Left colon (tissue), 2 donors: ENCODE data around the gene MBOAT2. TPM values are rescaled to one million over a fixed set of nuclear protein-coding genes. Genes with fewer than 3 reads are reported as not detected.
A peak's percentile ranks its signal among the peaks of the same experiment; 100 is the strongest.

Experiments
- ATAC-seq: fragments of 200-7000 bp; cut with Tn5 transposase; one replicate; pipeline ENCODE4 v1.9.1; 2020; ENCODE audit warnings: mild to moderate bottlenecking, moderate library complexity
- DNase-seq, 2 donors: peaks; one replicate each; pipeline ENCODE4 v3.0.0-alpha.2; 2020
- intact Hi-C, 2 donors: fragments of 100-400 bp; cut with DNase I in 1 of 2; cut with micrococcal nuclease in 1 of 2; formaldehyde crosslinking; loops; one replicate each; pipeline versions ENCODE4 v1.11.2 to v1.14.0; 2022; cut with DNase I, micrococcal nuclease
- total RNA-seq, 2 donors: library from RNA; stranded (reverse); fragmentation: NEBNext Ultra II Directional; extraction: Animal tissue kit (Norgen Biotek cat#: 25700); gene quantifications; one replicate each; pipeline ENCODE4 v1.2.1, GENCODE V29; 2021
- donor health status: DM: no; HTN: no; CAD: no.
- donor health status: DM: yes; HTN: yes; CAD: no.

The MBOAT2 gene
- total RNA-seq, 2 donors from 2014 or later, result 67.0 to 73.8 TPM

- ATAC-seq (no peak), DNase-seq (no peak)
- intact Hi-C loops, result no loop called here
These were observed 4.9 kb downstream of the MBOAT2 start for GRCh38 chr2:8998418-8999101.

- ATAC-seq (no peak), DNase-seq (no peak)
- intact Hi-C loops, result no loop called here
These were observed 5.9 kb downstream of the MBOAT2 start for GRCh38 chr2:8997631-8998030.

GRCh38 chr2:8997108-8997507 is 6.4 kb downstream of the MBOAT2 start:
- DNase-seq (peak in 1 of 2 donors; percentile 47), ATAC-seq (peak; percentile 64)
- intact Hi-C loops, result no loop called here

- DNase-seq (no peak), ATAC-seq (no peak)
- intact Hi-C loops, result no loop called here
These were observed 7.5 kb downstream of the MBOAT2 start for GRCh38 chr2:8996006-8996405.

GRCh38 chr2:8994386-8994785 is 9.1 kb downstream of the MBOAT2 start:
- intact Hi-C loops, result no loop called here
- no peak for ATAC-seq
- DNase-seq, result no peak

- DNase-seq (no peak), ATAC-seq (peak; percentile 80)
- intact Hi-C loops, result no loop called here
These were observed 9.6 kb downstream of the MBOAT2 start for GRCh38 chr2:8993902-8994278.

GRCh38 chr2:8993196-8993901 is 10.1 kb downstream of the MBOAT2 start:
- intact Hi-C loops, result no loop called here
- no peak for DNase-seq
- peak; percentile 50 for ATAC-seq

- ATAC-seq, result no peak
- intact Hi-C loops, result no loop called here
These were observed 10.8 kb downstream of the MBOAT2 start for GRCh38 chr2:8992643-8993042.

GRCh38 chr2:8989536-8990079 is 13.9 kb downstream of the MBOAT2 start:
- intact Hi-C loops, result no loop called here
- no peak for DNase-seq
- ATAC-seq, result no peak

More at GRCh38 chr2:8992643-8993042, 10.8 kb downstream of the MBOAT2 start:
- DNase-seq, result no peak

- ATAC-seq, result no peak
- intact Hi-C loops, result no loop called here
- no peak for DNase-seq
These were observed 16.1 kb downstream of the MBOAT2 start for GRCh38 chr2:8987410-8987809.

- DNase-seq (no peak), ATAC-seq (no peak)
- intact Hi-C loops, result no loop called here
These were observed 17.0 kb downstream of the MBOAT2 start for GRCh38 chr2:8986327-8986976.

GRCh38 chr2:8985561-8986326 is 17.7 kb downstream of the MBOAT2 start:
- intact Hi-C loops, result no loop called here
- ATAC-seq, result no peak

GRCh38 chr2:8984855-8985254 is 18.6 kb downstream of the MBOAT2 start:
- no peak for DNase-seq
- intact Hi-C loops, result no loop called here
- no peak for ATAC-seq

More at GRCh38 chr2:8985561-8986326, 17.7 kb downstream of the MBOAT2 start:
- DNase-seq, result no peak

GRCh38 chr2:8984157-8984556 is 19.3 kb downstream of the MBOAT2 start:
- DNase-seq, result no peak

GRCh38 chr2:8983571-8983970 is 19.9 kb downstream of the MBOAT2 start:
- ATAC-seq, result no peak

More at GRCh38 chr2:8984157-8984556, 19.3 kb downstream of the MBOAT2 start:
- ATAC-seq, result no peak
- intact Hi-C loops, result no loop called here

GRCh38 chr2:8981876-8982275 is 21.6 kb downstream of the MBOAT2 start:
- ATAC-seq (no peak), DNase-seq (no peak)
- intact Hi-C loops, result no loop called here

More at GRCh38 chr2:8983571-8983970, 19.9 kb downstream of the MBOAT2 start:
- intact Hi-C loops, result no loop called here
- no peak for DNase-seq

GRCh38 chr2:8980096-8980495 is 23.4 kb downstream of the MBOAT2 start:
- ATAC-seq, result no peak
- no peak for DNase-seq
- intact Hi-C loops, result no loop called here

- intact Hi-C loops, result no loop called here
- DNase-seq (no peak), ATAC-seq (no peak)
These were observed 25.7 kb downstream of the MBOAT2 start for GRCh38 chr2:8977758-8978157.
